Spleen (tissue), 11 donors: ENCODE data around the gene EXTL1. TPM values are rescaled to one million over a fixed set of nuclear protein-coding genes. Genes with fewer than 3 reads are reported as not detected.

Experiments
- DNase-seq: peaks from one replicate; pipeline ENCODE4 v3.0.0-alpha.2; 2020
- H3K27ac ChIP-seq, 8 donors: fragments of 200-600 bp; sonication (generic) in 7 of 8; 1 replicate in 4 of 8; 2 replicates in 4 of 8; pipeline versions ENCODE4 v1.5.0 to v1.8.0; 2016 to 2021; ENCODE audit warnings: inconsistent platforms in 4 of 8, mild to moderate bottlenecking in 4 of 8, moderate library complexity in 1 of 8
- H3K27me3 ChIP-seq, 7 donors: fragments of 200-600 bp; sonication (generic) in 6 of 7; replicated peaks in 1 of 7; 1 replicate in 4 of 7; 2 replicates in 3 of 7; pipeline versions ENCODE4 v1.5.0 to v1.8.0; 2016 to 2021; ENCODE audit warnings: inconsistent platforms in 3 of 7, mild to moderate bottlenecking in 1 of 7
- H3K36me3 ChIP-seq, 6 donors: fragments of 200-600 bp; sonication (generic) in 5 of 6; 1 replicate in 4 of 6; 2 replicates in 2 of 6; pipeline versions ENCODE4 v1.5.0 to v1.8.0; 2016 to 2021; ENCODE audit warnings: inconsistent platforms in 2 of 6
- H3K4me1 ChIP-seq, 6 donors: fragments of 200-600 bp; sonication (generic) in 5 of 6; 1 replicate in 3 of 6; 2 replicates in 3 of 6; pipeline versions ENCODE4 v1.5.0 to v1.8.0; 2016 to 2021; ENCODE audit warnings: inconsistent platforms in 3 of 6
- H3K4me3 ChIP-seq, 8 donors: fragments of 200-600 bp; sonication (generic) in 7 of 8; 1 replicate in 4 of 8; 2 replicates in 4 of 8; pipeline versions ENCODE4 v1.5.0 to v1.8.0; 2016 to 2021; ENCODE audit warnings: inconsistent platforms in 4 of 8, mild to moderate bottlenecking in 4 of 8, moderate library complexity in 2 of 8
- H3K9me3 ChIP-seq, 8 donors: fragments of 200-600 bp; sonication (generic) in 7 of 8; 1 replicate in 4 of 8; 2 replicates in 4 of 8; pipeline versions ENCODE4 v1.5.0 to v1.8.0; 2016 to 2021; ENCODE audit warnings: inconsistent platforms in 4 of 8
- POLR2A ChIP-seq, 3 donors: fragments of 450-650 bp; IDR thresholded peaks; one replicate each; pipeline ENCODE4 v1.5.1; 2017; ENCODE audit warnings: antibody characterized with exemption in 3 of 3, mild to moderate bottlenecking in 1 of 3
- POLR2AphosphoS5 ChIP-seq, 3 donors: sonication (generic); formaldehyde crosslinking; IDR thresholded peaks; one replicate each; pipeline ENCODE4 v1.5.1; 2017; ENCODE audit warnings: antibody characterized with exemption in 3 of 3
- WGBS, 5 donors: extraction: QIAGEN DNeasy Blood & Tissue Kit in 3 of 5; methylation state at CpG; one replicate each; pipeline versions ENCODE4 v1.1.5 to v1.1.7; 2013 to 2018; 5-methylcytosine and 5-hydroxymethylcytosine counted together
- intact Hi-C: fragments of 100-400 bp; cut with DNase I; formaldehyde crosslinking; loops from one replicate; pipeline ENCODE4 v1.15.0; 2023; ENCODE audit warnings: low total_unique reads
- polyA plus RNA-seq, 3 donors: library from polyadenylated mRNA; stranded (reverse); fragments of 200-250 nt; gene quantifications; one replicate each; pipeline ENCODE4 v1.2.1, GENCODE V29; 2013
- total RNA-seq, 7 donors: library from RNA; depleted of rRNA in 3 of 7; stranded (reverse); fragments of >200 nt in 3 of 7; fragmentation: NEBNext Ultra II Directional in 4 of 7; extraction: Animal tissue kit (Norgen Biotek cat#: 25700) in 4 of 7; gene quantifications; one replicate each; pipeline versions ENCODE4 v1.1.0 to v1.2.1, GENCODE V29; 2016 to 2021
- TF ChIP-seq, protein P1 (sequence below), 11 experiments: fragments of 200-600 bp in 7 of 11; fragments of 450-650 bp in 4 of 11; sonication (generic) in 4 of 11; IDR thresholded peaks in 8 of 11; conservative IDR thresholded peaks in 3 of 11; 1 replicate in 7 of 11; 2 replicates in 4 of 11; pipeline versions ENCODE4 v1.4.0 to v1.8.0; 2016 to 2021; ENCODE audit warnings: antibody characterized with exemption in 11 of 11, inconsistent platforms in 4 of 11, mild to moderate bottlenecking in 1 of 11
- donor health status: healthy with polysubstance abuse.
- donor health status: DM: no; HTN: no; CAD: no; lungs with moderate emphysema.
- donor health status: DM: no; HTN: no; CAD: no.
- donor health status: Bipolar disorder and iron deficiency.
- donor health status: healthy.
- donor health status: DM: no; HTN: no; CAD: no.
- donor health status: DM: yes; HTN: yes; CAD: no.

EXTL1 gene
- total and polyA plus RNA-seq, 10 donors = 0.30 to 8.6 (median 3.6) TPM

DNA sequence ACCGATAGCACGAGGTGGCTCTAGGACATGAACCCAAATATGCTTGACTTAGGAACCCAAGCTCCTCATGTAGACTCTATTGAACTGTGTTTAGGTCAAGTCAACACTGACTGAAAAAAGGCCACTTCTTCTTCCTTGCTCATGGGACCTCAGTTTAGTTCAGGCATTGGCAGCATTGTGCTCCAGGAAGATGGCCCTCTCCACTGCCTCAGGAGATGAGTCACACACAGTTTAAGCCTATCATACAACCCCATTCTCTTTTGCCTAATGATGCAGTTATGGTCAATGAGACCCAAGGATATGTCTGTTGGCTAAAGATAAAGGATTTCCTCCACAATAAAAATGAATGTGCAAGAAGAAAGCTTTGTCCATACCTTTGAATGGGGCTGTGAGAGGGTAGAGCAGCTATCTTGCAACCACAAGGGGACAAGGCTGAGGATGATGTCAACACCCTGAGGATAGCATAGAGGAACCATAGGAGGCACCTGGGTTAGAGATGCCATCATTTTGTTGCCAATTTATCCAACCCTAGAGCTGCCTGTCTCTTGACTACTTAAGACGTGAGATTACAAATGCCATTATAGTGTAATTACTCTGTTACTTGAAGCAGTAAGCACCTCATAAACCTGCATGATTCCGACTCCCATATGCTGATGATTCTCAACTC, 48.9 kb downstream of the EXTL1 start:
- Histone ChIP-seq H3K9me3 (no peaks in the 10 kb centered on the region), H3K4me3 (no peak overlapping the region), H3K36me3 (no peaks in the 10 kb centered on the region), H3K27me3 (peaks cover 0 to 47% (median 0%) of the 10 kb centered on the region in 7 donors), H3K4me1 (no peaks in the 10 kb centered on the region), H3K27ac (no peak overlapping the region)
- TF ChIP-seq, protein P1, sequence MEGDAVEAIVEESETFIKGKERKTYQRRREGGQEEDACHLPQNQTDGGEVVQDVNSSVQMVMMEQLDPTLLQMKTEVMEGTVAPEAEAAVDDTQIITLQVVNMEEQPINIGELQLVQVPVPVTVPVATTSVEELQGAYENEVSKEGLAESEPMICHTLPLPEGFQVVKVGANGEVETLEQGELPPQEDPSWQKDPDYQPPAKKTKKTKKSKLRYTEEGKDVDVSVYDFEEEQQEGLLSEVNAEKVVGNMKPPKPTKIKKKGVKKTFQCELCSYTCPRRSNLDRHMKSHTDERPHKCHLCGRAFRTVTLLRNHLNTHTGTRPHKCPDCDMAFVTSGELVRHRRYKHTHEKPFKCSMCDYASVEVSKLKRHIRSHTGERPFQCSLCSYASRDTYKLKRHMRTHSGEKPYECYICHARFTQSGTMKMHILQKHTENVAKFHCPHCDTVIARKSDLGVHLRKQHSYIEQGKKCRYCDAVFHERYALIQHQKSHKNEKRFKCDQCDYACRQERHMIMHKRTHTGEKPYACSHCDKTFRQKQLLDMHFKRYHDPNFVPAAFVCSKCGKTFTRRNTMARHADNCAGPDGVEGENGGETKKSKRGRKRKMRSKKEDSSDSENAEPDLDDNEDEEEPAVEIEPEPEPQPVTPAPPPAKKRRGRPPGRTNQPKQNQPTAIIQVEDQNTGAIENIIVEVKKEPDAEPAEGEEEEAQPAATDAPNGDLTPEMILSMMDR (IDR thresholded peaks at IDR 0.05 in 8 of 11, conservative IDR thresholded peaks at IDR 0.05 in 3 of 11) = no peak
- TF ChIP-seq POLR2A (IDR thresholded peaks at IDR 0.05) (no peak), POLR2AphosphoS5 (IDR thresholded peaks at IDR 0.05) (no peak)
- intact Hi-C loops = no loop called here
- 88 to 95% (median 90%) methylated on average over 4 of the region's 4 CpGs for WGBS, 5 donors
- DNase-seq = no peak

DNA sequence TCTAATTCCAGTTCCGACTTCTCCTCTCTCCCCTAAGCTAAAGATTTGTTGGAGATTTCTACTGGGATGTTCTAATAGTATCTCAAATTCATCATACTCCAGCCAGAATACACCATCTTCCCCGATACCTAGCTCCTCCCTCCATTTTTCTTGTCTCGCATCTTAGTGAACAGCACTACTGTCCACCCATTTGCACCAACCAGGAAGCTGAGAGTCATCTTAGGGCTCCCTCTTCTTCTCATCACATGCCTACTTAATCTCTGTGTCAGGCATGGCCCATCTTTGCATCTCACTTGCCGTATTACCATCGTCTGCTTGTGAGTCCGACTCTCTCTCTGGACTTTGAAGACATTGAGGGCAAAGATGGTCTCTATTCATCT, 49.4 kb downstream of the EXTL1 start:
- Histone ChIP-seq H3K4me1 (no peaks in the 10 kb centered on the region), H3K4me3 (no peak overlapping the region), H3K27ac (no peak overlapping the region), H3K9me3 (no peaks in the 10 kb centered on the region), H3K27me3 (peaks cover 0 to 52% (median 0%) of the 10 kb centered on the region in 7 donors), H3K36me3 (no peaks in the 10 kb centered on the region)
- no peak for DNase-seq
- WGBS, 5 donors = 90 to 95% (median 93%) methylated on average over 6 of the region's 6 CpGs
- TF ChIP-seq, protein P1 (IDR thresholded peaks at IDR 0.05 in 8 of 11, conservative IDR thresholded peaks at IDR 0.05 in 3 of 11) = no peak
- no peak for TF ChIP-seq POLR2AphosphoS5 (IDR thresholded peaks at IDR 0.05)
- TF ChIP-seq POLR2A (IDR thresholded peaks at IDR 0.05) = no peak
- intact Hi-C loops = no loop called here

DNA sequence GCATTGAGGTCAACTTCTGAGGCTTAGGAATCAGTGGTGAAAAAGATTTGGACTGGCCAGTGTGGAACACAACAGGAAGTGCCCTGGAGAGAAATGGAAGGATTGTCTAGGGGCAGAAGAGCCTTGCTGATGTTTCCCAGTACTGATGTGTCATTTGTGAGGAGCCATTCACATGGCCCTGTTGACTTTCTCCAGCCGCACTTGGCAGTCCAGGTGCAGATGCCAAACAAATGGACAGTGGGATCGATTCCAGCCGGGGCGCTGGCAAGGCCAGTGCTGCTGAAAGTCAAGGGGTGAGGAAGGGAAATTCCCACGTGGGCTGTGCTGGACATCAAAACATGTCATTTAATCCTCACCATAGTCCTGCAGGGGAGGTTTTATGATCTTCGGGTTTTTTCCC, 50.7 kb downstream of the EXTL1 start:
- no peak for DNase-seq
- no peaks in the 10 kb centered on the region for H3K36me3 ChIP-seq
- peaks cover 0 to 53% (median 0%) of the 10 kb centered on the region in 7 donors for H3K27me3 ChIP-seq
- H3K4me1 ChIP-seq = no peaks in the 10 kb centered on the region
- TF ChIP-seq, protein P1 (IDR thresholded peaks at IDR 0.05 in 8 of 11, conservative IDR thresholded peaks at IDR 0.05 in 3 of 11) = no peak
- TF ChIP-seq POLR2A (IDR thresholded peaks at IDR 0.05) (no peak), POLR2AphosphoS5 (IDR thresholded peaks at IDR 0.05) (no peak)
- H3K4me3 ChIP-seq = no peak overlapping the region
- H3K27ac ChIP-seq = no peak overlapping the region
- intact Hi-C loops = no loop called here
- no peaks in the 10 kb centered on the region for H3K9me3 ChIP-seq
- WGBS, 5 donors = 37 to 60% (median 43%) methylated on average over 6 of the region's 6 CpGs

DNA sequence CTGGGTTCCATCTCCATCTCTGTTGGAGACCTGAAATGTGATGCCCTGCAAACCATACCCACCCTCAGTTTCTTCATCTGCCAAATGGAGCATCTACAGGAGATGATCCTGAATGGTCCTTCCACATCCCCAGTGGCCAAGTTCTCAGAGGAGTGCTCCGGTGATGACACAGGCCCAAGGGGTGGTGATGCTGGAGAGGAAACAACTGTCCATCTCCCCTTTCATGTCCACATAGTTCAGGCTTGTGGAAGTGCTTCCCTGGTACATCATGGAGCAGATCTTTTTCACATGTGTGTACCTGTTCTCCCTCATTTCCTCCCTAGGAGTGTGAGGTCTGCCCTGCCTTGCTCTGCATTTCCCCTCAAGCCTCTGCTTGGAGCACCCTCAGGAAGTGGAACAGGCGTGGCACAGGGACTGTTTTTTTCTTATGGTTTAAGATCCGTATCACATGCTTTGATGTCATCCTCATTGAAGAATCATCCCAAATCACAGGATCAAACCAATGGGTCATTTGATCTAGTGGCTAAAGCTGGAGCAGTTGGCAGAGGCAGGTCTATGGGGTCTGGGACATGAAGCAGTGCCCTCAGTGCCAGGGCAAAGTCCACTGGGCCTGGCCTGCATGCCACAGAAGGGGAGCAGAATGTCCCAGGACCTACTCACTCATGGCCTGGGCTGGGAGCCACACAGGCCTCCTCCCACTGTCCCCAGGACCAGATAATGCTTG, 54.0 kb downstream of the EXTL1 start:
- intact Hi-C loops = no loop called here
- TF ChIP-seq, protein P1 (IDR thresholded peaks at IDR 0.05 in 8 of 11, conservative IDR thresholded peaks at IDR 0.05 in 3 of 11) = no peak
- no peak for TF ChIP-seq POLR2A (IDR thresholded peaks at IDR 0.05)
- no peak overlapping the region for H3K27ac ChIP-seq

More for the DNA sequence above, 54.0 kb downstream of the EXTL1 start:
- Histone ChIP-seq H3K9me3 (no peaks in the 10 kb centered on the region), H3K27me3 (peaks cover 0 to 37% (median 0%) of the 10 kb centered on the region in 7 donors), H3K36me3 (no peaks in the 10 kb centered on the region), H3K4me1 (no peaks in the 10 kb centered on the region), H3K4me3 (no peak overlapping the region)
- DNase-seq = no peak
- WGBS, 5 donors = 60 to 72% (median 66%) methylated on average over 3 of the region's 3 CpGs
